BE2C (cell line): ENCODE measurements around the gene EPB41L1.

Source experiments
- DNase-seq: peaks from one replicate; pipeline ENCODE4 v3.0.0-alpha.2; 2020
- H3K27me3 ChIP-seq: fragments of 250-450 bp; sonication (Bioruptor Pico); 2 replicates; pipeline ENCODE4 v1.5.1; 2020; ENCODE audit warnings: mild to moderate bottlenecking
- H3K36me3 ChIP-seq: fragments of 250-450 bp; sonication (Bioruptor Pico); 2 replicates; pipeline ENCODE4 v1.5.1; 2020; ENCODE audit warnings: mild to moderate bottlenecking
- H3K4me1 ChIP-seq: fragments of 250-450 bp; sonication (Bioruptor Pico); 2 replicates; pipeline ENCODE4 v1.5.1; 2020
- H3K4me3 ChIP-seq: 2 replicates; pipeline ENCODE4 v1.5.1; 2011; ENCODE audit warnings: low read depth, low read length
- H3K9me3 ChIP-seq: fragments of 250-450 bp; sonication (Bioruptor Pico); 2 replicates; pipeline ENCODE4 v1.5.1; 2020
- TF ChIP-seq, protein P1 (sequence below): IDR thresholded peaks from 2 replicates; pipeline ENCODE4 v1.5.1; 2012; ENCODE audit warnings: mild to moderate bottlenecking, low read depth, low read length

EPB41L1 gene

GRCh38 chr20:36128463-36129159 is 25.9 kb upstream of the EPB41L1 start:
- TF ChIP-seq, protein P1, sequence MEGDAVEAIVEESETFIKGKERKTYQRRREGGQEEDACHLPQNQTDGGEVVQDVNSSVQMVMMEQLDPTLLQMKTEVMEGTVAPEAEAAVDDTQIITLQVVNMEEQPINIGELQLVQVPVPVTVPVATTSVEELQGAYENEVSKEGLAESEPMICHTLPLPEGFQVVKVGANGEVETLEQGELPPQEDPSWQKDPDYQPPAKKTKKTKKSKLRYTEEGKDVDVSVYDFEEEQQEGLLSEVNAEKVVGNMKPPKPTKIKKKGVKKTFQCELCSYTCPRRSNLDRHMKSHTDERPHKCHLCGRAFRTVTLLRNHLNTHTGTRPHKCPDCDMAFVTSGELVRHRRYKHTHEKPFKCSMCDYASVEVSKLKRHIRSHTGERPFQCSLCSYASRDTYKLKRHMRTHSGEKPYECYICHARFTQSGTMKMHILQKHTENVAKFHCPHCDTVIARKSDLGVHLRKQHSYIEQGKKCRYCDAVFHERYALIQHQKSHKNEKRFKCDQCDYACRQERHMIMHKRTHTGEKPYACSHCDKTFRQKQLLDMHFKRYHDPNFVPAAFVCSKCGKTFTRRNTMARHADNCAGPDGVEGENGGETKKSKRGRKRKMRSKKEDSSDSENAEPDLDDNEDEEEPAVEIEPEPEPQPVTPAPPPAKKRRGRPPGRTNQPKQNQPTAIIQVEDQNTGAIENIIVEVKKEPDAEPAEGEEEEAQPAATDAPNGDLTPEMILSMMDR = no peak
- DNase-seq = no peak
- Histone ChIP-seq H3K9me3 (no peaks in the 10 kb centered on the region), H3K27me3 (no peaks in the 10 kb centered on the region), H3K4me1 (no peaks in the 10 kb centered on the region), H3K4me3 (no peak overlapping the region), H3K36me3 (no peaks in the 10 kb centered on the region)

- H3K4me3 ChIP-seq = no peak overlapping the region
- no peaks in the 10 kb centered on the region for H3K36me3 ChIP-seq
- TF ChIP-seq, protein P1 = no peak
- no peaks in the 10 kb centered on the region for H3K4me1 ChIP-seq
- H3K27me3 ChIP-seq = no peaks in the 10 kb centered on the region
- H3K9me3 ChIP-seq = no peaks in the 10 kb centered on the region
- DNase-seq = no peak
Observed at GRCh38 chr20:36129160-36129543, 25.4 kb upstream of the EPB41L1 start.

- TF ChIP-seq, protein P1 = no peak
- Histone ChIP-seq H3K9me3 (no peaks in the 10 kb centered on the region), H3K4me3 (no peak overlapping the region), H3K36me3 (no peaks in the 10 kb centered on the region), H3K4me1 (no peaks in the 10 kb centered on the region), H3K27me3 (no peaks in the 10 kb centered on the region)
- DNase-seq = no peak
Observed at GRCh38 chr20:36130390-36130789, 24.1 kb upstream of the EPB41L1 start.

DNA sequence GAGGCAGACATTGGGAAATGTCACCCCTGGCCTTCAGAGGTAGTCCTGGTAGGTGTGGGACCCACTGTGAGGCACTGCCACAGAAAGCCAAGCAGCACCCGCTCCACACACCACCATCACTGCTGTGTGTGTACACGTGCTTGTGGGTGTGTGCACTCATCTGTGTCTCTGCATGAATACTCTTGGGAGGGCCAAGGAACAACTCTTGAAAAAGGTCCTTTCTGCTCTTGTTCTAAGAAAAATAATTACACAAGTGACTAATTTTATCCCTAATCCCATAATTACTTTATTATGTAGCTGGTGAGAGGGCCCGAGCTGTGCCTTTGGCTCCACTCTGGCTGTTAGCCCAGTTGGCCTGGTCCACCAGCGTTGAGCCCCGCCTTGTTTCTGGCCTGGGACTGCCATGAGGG is 21.7 kb upstream of the EPB41L1 start:
- Histone ChIP-seq H3K9me3 (no peaks in the 10 kb centered on the region), H3K27me3 (no peaks in the 10 kb centered on the region), H3K4me3 (no peak overlapping the region), H3K36me3 (no peaks in the 10 kb centered on the region), H3K4me1 (no peaks in the 10 kb centered on the region)
- TF ChIP-seq, protein P1 = no peak
- DNase-seq = no peak

DNA sequence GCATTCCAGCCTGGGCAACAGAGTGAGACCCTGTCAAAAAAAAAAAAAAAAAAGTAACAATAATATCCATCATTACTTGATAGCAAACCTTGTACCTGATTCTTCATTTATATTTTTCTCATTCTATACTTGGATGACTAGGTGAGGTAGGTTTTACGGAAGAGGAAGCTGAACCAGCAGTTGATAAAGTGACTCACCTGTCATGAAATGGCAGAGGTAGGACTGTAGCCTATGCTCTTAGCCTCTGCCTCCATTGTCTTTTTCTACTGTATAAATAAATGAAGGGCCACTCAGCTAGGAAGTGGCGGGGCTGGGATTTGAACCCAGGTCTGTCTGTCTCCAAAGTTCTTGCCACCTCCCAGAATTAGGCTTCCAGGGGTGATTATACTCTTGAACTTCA is 20.7 kb upstream of the EPB41L1 start:
- Histone ChIP-seq H3K36me3 (no peaks in the 10 kb centered on the region), H3K4me3 (no peak overlapping the region), H3K9me3 (no peaks in the 10 kb centered on the region), H3K4me1 (no peaks in the 10 kb centered on the region), H3K27me3 (no peaks in the 10 kb centered on the region)
- DNase-seq = no peak
- TF ChIP-seq, protein P1 = no peak

DNA sequence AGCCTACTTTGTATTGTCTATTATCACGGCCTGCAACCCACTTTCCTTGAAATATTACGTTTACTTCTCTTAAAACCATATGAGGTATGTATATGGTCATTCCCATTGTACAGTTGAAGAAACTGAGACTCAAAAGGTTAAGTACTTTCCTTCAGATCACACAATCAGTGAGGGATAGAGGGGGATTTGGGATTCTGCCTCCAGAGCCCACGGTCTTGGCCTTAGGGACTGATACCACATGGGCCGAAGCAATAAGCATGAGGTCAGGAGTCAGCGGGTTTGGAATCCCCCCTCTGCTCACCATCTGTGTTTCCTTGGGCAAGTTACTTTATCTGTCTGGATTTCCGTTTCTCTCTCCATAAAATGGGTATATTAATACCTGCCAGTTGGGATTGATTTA is 19.4 kb upstream of the EPB41L1 start:
- H3K27me3 ChIP-seq = no peaks in the 10 kb centered on the region
- H3K9me3 ChIP-seq = no peaks in the 10 kb centered on the region
- DNase-seq = no peak
- TF ChIP-seq, protein P1 = no peak
- H3K36me3 ChIP-seq = no peaks in the 10 kb centered on the region
- no peak overlapping the region for H3K4me3 ChIP-seq
- no peaks in the 10 kb centered on the region for H3K4me1 ChIP-seq
